ENCODE data around the gene GSE1. TPM values are rescaled to one million over a fixed set of nuclear protein-coding genes. Genes with fewer than 3 reads are reported as not detected.

Gene GSE1
- total and polyA plus RNA-seq, 9 of the 15 experiments (the other 6 are each of a cell fraction or from before 2014, with no cell fraction given): 12.2 to 244 (median 57.9) TPM

DNA sequence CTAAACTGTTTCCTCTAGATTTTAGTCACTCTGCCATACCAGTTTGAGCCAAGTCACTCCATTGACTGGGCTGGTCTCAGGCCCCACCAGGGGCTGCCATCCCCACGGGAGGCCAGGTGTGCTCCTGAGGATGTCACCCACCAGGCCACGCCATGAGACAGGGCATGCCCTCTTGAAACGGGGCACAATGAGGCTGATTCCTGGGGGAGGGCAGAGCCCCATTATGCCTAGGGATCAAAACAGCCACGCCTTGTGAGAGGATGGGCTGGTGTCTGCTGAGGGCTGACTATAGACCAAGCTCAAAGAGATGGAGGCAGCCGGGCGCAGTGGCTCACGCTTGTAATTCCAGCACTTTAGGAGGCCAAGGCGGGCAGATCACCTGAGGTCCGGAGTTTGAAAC, 54.1 kb downstream of the GSE1 start (continued):
- TF ChIP-seq, protein P1, sequence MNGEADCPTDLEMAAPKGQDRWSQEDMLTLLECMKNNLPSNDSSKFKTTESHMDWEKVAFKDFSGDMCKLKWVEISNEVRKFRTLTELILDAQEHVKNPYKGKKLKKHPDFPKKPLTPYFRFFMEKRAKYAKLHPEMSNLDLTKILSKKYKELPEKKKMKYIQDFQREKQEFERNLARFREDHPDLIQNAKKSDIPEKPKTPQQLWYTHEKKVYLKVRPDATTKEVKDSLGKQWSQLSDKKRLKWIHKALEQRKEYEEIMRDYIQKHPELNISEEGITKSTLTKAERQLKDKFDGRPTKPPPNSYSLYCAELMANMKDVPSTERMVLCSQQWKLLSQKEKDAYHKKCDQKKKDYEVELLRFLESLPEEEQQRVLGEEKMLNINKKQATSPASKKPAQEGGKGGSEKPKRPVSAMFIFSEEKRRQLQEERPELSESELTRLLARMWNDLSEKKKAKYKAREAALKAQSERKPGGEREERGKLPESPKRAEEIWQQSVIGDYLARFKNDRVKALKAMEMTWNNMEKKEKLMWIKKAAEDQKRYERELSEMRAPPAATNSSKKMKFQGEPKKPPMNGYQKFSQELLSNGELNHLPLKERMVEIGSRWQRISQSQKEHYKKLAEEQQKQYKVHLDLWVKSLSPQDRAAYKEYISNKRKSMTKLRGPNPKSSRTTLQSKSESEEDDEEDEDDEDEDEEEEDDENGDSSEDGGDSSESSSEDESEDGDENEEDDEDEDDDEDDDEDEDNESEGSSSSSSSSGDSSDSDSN (IDR thresholded peaks at IDR 0.05; ENCODE audit: borderline replicate concordance in 1 of 2, low read depth in 2 of 2, low read length in 2 of 2): no peak
- no peak for TF ChIP-seq TCF7L2 (IDR thresholded peaks at IDR 0.05; ENCODE audit: low read depth, low read length)
- TF ChIP-seq HNRNPL (IDR thresholded peaks at IDR 0.05; ENCODE audit: low read depth, low read length): no peak
- TF ChIP-seq POLR2G (IDR thresholded peaks at IDR 0.05; ENCODE audit: low read depth, low read length): peak; percentile 48; the same call in 1 of the 2 replicates
- no peak for TF ChIP-seq KDM2B (CRISPR knock-in tag; IDR thresholded peaks at IDR 0.05)
- no peak for TF ChIP-seq NR2C1 (IDR thresholded peaks at IDR 0.05)
- TF ChIP-seq NR2C1 (tag; IDR thresholded peaks at IDR 0.05): no peak
- no peak for TF ChIP-seq ZBTB7A (IDR thresholded peaks at IDR 0.05; ENCODE audit: borderline replicate concordance, control insufficient read depth, low read depth, low read length)
- TF ChIP-seq, protein P2, sequence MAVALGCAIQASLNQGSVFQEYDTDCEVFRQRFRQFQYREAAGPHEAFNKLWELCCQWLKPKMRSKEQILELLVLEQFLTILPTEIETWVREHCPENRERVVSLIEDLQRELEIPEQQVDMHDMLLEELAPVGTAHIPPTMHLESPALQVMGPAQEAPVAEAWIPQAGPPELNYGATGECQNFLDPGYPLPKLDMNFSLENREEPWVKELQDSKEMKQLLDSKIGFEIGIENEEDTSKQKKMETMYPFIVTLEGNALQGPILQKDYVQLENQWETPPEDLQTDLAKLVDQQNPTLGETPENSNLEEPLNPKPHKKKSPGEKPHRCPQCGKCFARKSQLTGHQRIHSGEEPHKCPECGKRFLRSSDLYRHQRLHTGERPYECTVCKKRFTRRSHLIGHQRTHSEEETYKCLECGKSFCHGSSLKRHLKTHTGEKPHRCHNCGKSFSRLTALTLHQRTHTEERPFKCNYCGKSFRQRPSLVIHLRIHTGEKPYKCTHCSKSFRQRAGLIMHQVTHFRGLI (CRISPR knock-in tag; IDR thresholded peaks at IDR 0.05): no peak
- no peak for TF ChIP-seq BRCA1 (IDR thresholded peaks at IDR 0.05)
- TF ChIP-seq BRCA1 (CRISPR knock-in tag; IDR thresholded peaks at IDR 0.05): no peak
- TF ChIP-seq, protein P3, sequence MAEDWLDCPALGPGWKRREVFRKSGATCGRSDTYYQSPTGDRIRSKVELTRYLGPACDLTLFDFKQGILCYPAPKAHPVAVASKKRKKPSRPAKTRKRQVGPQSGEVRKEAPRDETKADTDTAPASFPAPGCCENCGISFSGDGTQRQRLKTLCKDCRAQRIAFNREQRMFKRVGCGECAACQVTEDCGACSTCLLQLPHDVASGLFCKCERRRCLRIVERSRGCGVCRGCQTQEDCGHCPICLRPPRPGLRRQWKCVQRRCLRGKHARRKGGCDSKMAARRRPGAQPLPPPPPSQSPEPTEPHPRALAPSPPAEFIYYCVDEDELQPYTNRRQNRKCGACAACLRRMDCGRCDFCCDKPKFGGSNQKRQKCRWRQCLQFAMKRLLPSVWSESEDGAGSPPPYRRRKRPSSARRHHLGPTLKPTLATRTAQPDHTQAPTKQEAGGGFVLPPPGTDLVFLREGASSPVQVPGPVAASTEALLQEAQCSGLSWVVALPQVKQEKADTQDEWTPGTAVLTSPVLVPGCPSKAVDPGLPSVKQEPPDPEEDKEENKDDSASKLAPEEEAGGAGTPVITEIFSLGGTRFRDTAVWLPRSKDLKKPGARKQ (CRISPR knock-in tag; IDR thresholded peaks at IDR 0.05): no peak
- TF ChIP-seq DDX20 (tag; IDR thresholded peaks at IDR 0.05; ENCODE audit: low read depth): no peak
- TF ChIP-seq ZNF165 (CRISPR knock-in tag; IDR thresholded peaks at IDR 0.05; ENCODE audit: borderline replicate concordance): no peak
- TF ChIP-seq, protein P4, sequence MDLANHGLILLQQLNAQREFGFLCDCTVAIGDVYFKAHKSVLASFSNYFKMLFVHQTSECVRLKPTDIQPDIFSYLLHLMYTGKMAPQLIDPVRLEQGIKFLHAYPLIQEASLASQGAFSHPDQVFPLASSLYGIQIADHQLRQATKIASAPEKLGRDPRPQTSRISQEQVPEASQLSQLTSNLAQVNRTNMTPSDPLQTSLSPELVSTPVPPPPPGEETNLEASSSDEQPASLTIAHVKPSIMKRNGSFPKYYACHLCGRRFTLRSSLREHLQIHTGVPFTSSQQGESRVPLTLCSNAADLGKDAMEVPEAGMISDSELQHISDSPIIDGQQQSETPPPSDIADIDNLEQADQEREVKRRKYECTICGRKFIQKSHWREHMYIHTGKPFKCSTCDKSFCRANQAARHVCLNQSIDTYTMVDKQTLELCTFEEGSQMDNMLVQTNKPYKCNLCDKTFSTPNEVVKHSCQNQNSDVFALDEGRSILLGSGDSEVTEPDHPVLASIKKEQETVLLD (IDR thresholded peaks at IDR 0.05): no peak
- TF ChIP-seq NCOA6 (IDR thresholded peaks at IDR 0.05): no peak
- TF ChIP-seq, protein P5, sequence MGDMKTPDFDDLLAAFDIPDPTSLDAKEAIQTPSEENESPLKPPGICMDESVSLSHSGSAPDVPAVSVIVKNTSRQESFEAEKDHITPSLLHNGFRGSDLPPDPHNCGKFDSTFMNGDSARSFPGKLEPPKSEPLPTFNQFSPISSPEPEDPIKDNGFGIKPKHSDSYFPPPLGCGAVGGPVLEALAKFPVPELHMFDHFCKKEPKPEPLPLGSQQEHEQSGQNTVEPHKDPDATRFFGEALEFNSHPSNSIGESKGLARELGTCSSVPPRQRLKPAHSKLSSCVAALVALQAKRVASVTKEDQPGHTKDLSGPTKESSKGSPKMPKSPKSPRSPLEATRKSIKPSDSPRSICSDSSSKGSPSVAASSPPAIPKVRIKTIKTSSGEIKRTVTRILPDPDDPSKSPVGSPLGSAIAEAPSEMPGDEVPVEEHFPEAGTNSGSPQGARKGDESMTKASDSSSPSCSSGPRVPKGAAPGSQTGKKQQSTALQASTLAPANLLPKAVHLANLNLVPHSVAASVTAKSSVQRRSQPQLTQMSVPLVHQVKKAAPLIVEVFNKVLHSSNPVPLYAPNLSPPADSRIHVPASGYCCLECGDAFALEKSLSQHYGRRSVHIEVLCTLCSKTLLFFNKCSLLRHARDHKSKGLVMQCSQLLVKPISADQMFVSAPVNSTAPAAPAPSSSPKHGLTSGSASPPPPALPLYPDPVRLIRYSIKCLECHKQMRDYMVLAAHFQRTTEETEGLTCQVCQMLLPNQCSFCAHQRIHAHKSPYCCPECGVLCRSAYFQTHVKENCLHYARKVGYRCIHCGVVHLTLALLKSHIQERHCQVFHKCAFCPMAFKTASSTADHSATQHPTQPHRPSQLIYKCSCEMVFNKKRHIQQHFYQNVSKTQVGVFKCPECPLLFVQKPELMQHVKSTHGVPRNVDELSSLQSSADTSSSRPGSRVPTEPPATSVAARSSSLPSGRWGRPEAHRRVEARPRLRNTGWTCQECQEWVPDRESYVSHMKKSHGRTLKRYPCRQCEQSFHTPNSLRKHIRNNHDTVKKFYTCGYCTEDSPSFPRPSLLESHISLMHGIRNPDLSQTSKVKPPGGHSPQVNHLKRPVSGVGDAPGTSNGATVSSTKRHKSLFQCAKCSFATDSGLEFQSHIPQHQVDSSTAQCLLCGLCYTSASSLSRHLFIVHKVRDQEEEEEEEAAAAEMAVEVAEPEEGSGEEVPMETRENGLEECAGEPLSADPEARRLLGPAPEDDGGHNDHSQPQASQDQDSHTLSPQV (IDR thresholded peaks at IDR 0.05): no peak
- peak; percentile 45 for TF ChIP-seq POLR2A (conservative IDR thresholded peaks at IDR 0.05)
- peak; percentile 80 for TF ChIP-seq RBM22 (IDR thresholded peaks at IDR 0.05; ENCODE audit: low read depth, low read length, poor library complexity, severe bottlenecking)
